BLaER1 treated with 17β-estradiol and CSF1 and Interleukin-3, amounts not matched to agents 10 nM and 100 nM (cell line): ENCODE measurements around the gene TTF1.
A peak's percentile ranks its signal among the peaks of the same experiment; 100 is the strongest.

Experiments
- H3K27ac ChIP-seq, 11 experiments: shearing (Covaris generic); formaldehyde crosslinking; 2 replicates each; pipeline ENCODE4 v1.8.1; 2022
- H3K27me3 ChIP-seq, 11 experiments: shearing (Covaris generic); formaldehyde crosslinking; 2 replicates each; pipeline ENCODE4 v1.8.1; 2022
- H3K36me3 ChIP-seq, 11 experiments: shearing (Covaris generic); formaldehyde crosslinking; 2 replicates each; pipeline ENCODE4 v1.8.1; 2022
- H3K4me1 ChIP-seq, 10 experiments: shearing (Covaris generic); formaldehyde crosslinking; 2 replicates each; pipeline ENCODE4 v1.8.1; 2022
- H3K4me2 ChIP-seq, 11 experiments: shearing (Covaris generic); formaldehyde crosslinking; 2 replicates each; pipeline ENCODE4 v1.8.1; 2022
- H3K4me3 ChIP-seq, 10 experiments: shearing (Covaris generic); formaldehyde crosslinking; 2 replicates each; pipeline ENCODE4 v1.8.1; 2022
- H3K9ac ChIP-seq, 11 experiments: shearing (Covaris generic); formaldehyde crosslinking; 2 replicates each; pipeline ENCODE4 v1.8.1; 2022
- H3K9me3 ChIP-seq, 11 experiments: shearing (Covaris generic); formaldehyde crosslinking; replicated peaks in 1 of 11; 2 replicates each; pipeline ENCODE4 v1.8.1; 2022
- H4K20me1 ChIP-seq, 11 experiments: shearing (Covaris generic); formaldehyde crosslinking; 2 replicates each; pipeline ENCODE4 v1.8.1; 2022
- Cebpa-rat ChIP-seq, 11 experiments: shearing (Covaris generic); IDR thresholded peaks; 2 replicates each; pipeline ENCODE4 v1.8.1; 2022

The TTF1 gene

DNA sequence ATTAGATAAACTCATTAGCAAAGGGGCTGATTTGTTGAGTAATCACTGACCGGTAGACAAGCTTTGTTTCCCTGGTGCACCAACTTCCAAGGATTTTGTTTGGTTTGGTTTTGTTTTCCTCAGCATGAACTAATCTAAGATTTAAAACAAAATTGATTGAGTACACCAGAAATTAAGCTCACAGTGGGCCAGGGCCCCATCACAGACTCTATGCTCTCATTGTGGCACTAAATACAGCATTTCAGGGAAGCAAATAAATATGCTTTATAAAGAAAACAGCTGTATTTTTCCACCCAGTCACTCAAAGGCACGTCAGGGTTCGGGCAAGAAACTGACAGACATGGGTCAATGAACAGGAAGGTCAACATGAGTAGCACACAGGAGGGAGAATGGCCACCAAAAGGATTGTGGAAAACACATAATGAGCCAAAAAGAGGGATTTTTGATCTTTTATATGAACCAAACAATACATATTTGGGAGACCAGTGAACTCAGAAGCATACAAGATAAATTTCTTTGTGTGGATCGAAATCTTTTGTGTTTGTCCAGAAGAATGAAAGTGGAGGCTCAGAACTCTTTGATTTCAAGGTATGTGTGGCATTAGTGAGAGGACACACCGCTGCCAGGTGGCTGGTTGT lies 12.2 kb upstream of the TTF1 start:
- no peak for TF ChIP-seq Cebpa-rat (IDR thresholded peaks at IDR 0.05)
- Histone ChIP-seq H3K9me3 (no peaks in the 10 kb centered on the region), H3K27me3 (peaks cover 0 to 11% (median 5%) of the 10 kb centered on the region in 11 experiments; a peak in 5 of 22 replicates), H3K4me1 (peaks cover 0 to 15% (median 3%) of the 10 kb centered on the region in 10 experiments; a peak in 8 of 20 replicates), H3K36me3 (no peaks in the 10 kb centered on the region), H3K4me3 (no peak overlapping the region), H3K9ac (no peak overlapping the region), H3K4me2 (peak overlapping the region in 6 of 11 experiments; percentile 3 to 48 (median 34); a peak in 7 of 22 replicates), H3K27ac (no peak overlapping the region), H4K20me1 (no peaks in the 10 kb centered on the region)

DNA sequence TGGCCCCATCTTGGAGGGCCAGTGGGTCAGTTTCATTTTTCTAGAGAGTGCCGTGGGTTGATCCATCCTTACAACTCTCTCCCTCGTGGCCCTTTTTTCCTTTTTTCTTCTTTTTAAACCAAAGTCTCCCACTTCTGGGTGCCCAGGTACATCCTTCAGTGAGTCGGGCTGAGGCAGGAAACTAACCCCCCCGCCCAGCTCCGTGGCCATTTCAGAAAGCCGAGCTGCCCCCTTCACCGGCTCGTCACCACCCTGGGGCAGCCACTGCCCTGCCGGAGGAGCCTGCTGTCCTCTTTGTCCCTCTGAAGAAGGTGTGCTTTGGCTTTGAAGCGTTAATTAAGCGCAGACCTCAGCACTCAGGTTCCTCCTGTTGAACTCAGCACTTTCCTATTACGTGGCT lies 8.5 kb upstream of the TTF1 start:
- no peak for TF ChIP-seq Cebpa-rat (IDR thresholded peaks at IDR 0.05)
- Histone ChIP-seq H3K36me3 (no peaks in the 10 kb centered on the region), H3K4me2 (no peak overlapping the region), H3K4me3 (no peak overlapping the region), H3K27me3 (peaks cover 8 to 26% (median 18%) of the 10 kb centered on the region in 11 experiments), H3K4me1 (peaks cover 14 to 35% (median 20%) of the 10 kb centered on the region in 10 experiments), H4K20me1 (peaks cover 0 to 13% (median 7%) of the 10 kb centered on the region in 11 experiments; a peak in 11 of 22 replicates), H3K9ac (no peak overlapping the region), H3K9me3 (no peaks in the 10 kb centered on the region), H3K27ac (no peak overlapping the region)

DNA sequence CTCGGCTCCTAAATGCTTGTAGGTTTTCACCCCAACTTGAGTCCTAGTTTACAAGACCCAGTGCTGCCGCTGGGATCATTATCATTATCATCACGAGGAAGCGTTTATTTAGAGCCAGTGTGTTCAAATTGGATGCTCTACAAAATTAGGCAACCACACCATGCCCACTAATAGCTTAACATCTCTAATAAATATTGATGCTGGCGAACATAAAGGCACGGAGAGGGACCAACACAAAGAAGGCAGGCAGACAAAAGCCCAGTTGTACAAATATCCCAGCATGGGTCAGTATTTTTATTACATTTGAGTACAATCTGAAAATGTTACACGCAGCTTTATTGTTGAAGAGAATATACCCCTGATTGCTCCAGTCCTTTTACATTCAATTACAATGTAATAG lies 8.1 kb upstream of the TTF1 start:
- peaks cover 13 to 30% (median 23%) of the 10 kb centered on the region in 11 experiments for H3K27me3 ChIP-seq
- TF ChIP-seq Cebpa-rat (IDR thresholded peaks at IDR 0.05), result no peak

DNA sequence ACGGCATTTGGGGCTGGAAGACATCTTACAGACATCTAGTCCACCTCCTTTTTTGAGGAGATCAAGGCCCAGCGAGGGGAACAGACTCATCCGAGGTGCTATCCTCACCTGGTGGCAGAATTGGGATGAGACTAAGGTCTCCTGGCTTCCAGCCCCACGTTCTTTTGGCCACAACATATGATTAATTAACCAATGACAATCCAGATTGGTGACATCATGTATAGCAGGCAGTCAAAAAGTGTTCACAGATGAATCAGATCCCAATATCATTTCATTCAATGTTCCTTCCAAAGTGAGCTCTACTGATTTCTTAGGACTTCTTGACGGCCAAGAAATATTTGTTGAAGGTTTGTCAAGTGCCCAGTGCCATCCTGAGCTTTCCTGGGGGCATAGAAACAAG lies 7.3 kb upstream of the TTF1 start:
- TF ChIP-seq Cebpa-rat (IDR thresholded peaks at IDR 0.05), result no peak
- H4K20me1 ChIP-seq, result peaks cover 0 to 14% (median 8%) of the 10 kb centered on the region in 11 experiments; a peak in 11 of 22 replicates
- no peak overlapping the region for H3K27ac ChIP-seq
- no peak overlapping the region for H3K9ac ChIP-seq
- no peak overlapping the region for H3K4me3 ChIP-seq
- H3K36me3 ChIP-seq, result no peaks in the 10 kb centered on the region
- no peaks in the 10 kb centered on the region for H3K9me3 ChIP-seq
- peaks cover 16 to 41% (median 28%) of the 10 kb centered on the region in 10 experiments for H3K4me1 ChIP-seq
- H3K27me3 ChIP-seq, result peaks cover 21 to 38% (median 31%) of the 10 kb centered on the region in 11 experiments
- H3K4me2 ChIP-seq, result no peak overlapping the region

More for the DNA sequence above, 8.1 kb upstream of the TTF1 start:
- Histone ChIP-seq H3K36me3 (no peaks in the 10 kb centered on the region), H3K4me3 (no peak overlapping the region), H3K4me2 (no peak overlapping the region), H4K20me1 (peaks cover 0 to 14% (median 8%) of the 10 kb centered on the region in 11 experiments; a peak in 11 of 22 replicates), H3K9me3 (no peaks in the 10 kb centered on the region), H3K9ac (no peak overlapping the region), H3K27ac (no peak overlapping the region), H3K4me1 (peaks cover 16 to 38% (median 25%) of the 10 kb centered on the region in 10 experiments)

DNA sequence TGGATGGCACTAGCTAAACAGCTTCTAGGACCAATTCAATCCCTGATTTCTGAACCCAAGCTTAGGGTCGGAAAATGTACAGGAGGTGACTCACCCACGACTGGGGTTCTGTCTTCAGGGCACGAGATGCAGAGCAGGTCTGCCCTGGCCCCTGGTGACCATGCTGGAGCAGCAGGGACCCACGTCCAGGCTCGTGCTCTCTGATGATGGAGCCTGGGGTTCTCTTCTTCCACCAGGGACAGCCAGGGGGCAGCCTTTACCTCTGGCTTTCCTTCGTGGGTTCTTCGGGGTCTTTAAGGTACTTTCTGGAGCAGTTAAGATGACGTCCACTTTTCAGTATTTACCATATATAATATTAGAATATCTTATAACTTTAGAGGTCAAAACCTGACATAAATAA lies 5.4 kb upstream of the TTF1 start:
- Histone ChIP-seq H3K27ac (no peak overlapping the region), H3K9me3 (no peaks in the 10 kb centered on the region), H3K9ac (no peak overlapping the region), H3K4me1 (peaks cover 19 to 40% (median 31%) of the 10 kb centered on the region in 10 experiments), H4K20me1 (peaks cover 0 to 22% (median 8%) of the 10 kb centered on the region in 11 experiments; a peak in 12 of 22 replicates), H3K4me3 (no peak overlapping the region), H3K27me3 (peaks cover 21 to 38% (median 31%) of the 10 kb centered on the region in 11 experiments), H3K36me3 (no peaks in the 10 kb centered on the region), H3K4me2 (peak overlapping the region in 4 of 11 experiments; percentile 9 to 97 (median 50); a peak in 6 of 22 replicates)
- no peak for TF ChIP-seq Cebpa-rat (IDR thresholded peaks at IDR 0.05)

DNA sequence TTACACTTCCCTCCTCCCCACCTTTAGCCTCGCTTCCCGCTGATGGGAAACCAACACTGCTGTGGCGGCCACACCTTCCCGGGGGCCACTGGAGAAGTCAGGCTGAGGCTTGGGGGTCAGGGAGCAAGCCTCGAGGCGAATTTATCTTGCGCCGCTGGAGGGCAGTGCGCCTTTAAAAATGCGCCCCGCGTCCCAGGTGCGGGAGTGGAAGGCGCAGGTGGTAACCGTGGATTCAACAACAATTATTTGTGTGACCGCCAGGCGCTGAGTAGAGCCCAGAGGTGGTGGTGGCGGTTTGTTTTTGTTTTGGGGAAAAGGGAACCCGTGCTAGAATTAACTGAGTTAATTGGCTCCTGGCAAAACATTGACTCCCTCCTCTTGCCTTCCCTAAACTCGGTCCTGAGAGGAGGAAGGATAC lies 4.5 kb upstream of the TTF1 start:
- Histone ChIP-seq H3K4me2 (peak overlapping the region; percentile 88 to 99 (median 96)), H3K27ac (no peak overlapping the region), H3K27me3 (peaks cover 21 to 38% (median 31%) of the 10 kb centered on the region in 11 experiments), H3K4me1 (peaks cover 23 to 44% (median 35%) of the 10 kb centered on the region in 10 experiments), H3K9ac (peak overlapping the region in 3 of 11 experiments; percentile 75 to 85 (median 82); a peak in 6 of 22 replicates), H3K36me3 (no peaks in the 10 kb centered on the region), H4K20me1 (peaks cover 0 to 23% (median 9%) of the 10 kb centered on the region in 11 experiments; a peak in 12 of 22 replicates), H3K4me3 (peak overlapping the region in 8 of 10 experiments; percentile 37 to 70 (median 62); a peak in 13 of 20 replicates), H3K9me3 (no peaks in the 10 kb centered on the region)
- TF ChIP-seq Cebpa-rat (IDR thresholded peaks at IDR 0.05), result no peak

DNA sequence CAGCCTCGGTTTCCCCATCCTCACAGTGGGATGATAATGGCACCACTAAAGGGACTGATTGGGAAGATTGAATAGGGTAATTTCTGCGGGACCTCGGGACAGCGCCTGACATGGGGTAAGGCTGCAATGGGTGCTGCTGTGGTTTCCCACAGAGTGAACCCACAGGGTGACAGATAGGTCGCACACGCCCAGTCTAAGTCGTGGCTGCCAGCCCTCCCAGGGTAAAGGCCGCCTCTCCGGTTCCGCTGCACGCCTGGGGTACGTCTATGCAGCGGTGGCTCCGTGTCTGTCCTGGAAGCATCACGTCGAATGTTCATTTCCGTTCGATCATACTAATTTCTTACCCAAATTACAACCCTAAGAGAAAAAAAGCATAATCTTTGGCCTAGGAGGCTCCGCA lies 4.0 kb upstream of the TTF1 start:
- no peak for TF ChIP-seq Cebpa-rat (IDR thresholded peaks at IDR 0.05)
- Histone ChIP-seq H3K36me3 (no peaks in the 10 kb centered on the region), H4K20me1 (peaks cover 0 to 23% (median 10%) of the 10 kb centered on the region in 11 experiments; a peak in 12 of 22 replicates), H3K4me3 (peak overlapping the region; percentile 37 to 70 (median 60)), H3K9me3 (no peaks in the 10 kb centered on the region), H3K27me3 (peaks cover 21 to 38% (median 31%) of the 10 kb centered on the region in 11 experiments), H3K9ac (peak overlapping the region in 10 of 11 experiments; percentile 71 to 86 (median 80); a peak in 14 of 22 replicates), H3K4me2 (peak overlapping the region; percentile 88 to 99 (median 96)), H3K4me1 (peaks cover 25 to 44% (median 36%) of the 10 kb centered on the region in 10 experiments), H3K27ac (no peak overlapping the region; a peak in 1 of 22 replicates)

DNA sequence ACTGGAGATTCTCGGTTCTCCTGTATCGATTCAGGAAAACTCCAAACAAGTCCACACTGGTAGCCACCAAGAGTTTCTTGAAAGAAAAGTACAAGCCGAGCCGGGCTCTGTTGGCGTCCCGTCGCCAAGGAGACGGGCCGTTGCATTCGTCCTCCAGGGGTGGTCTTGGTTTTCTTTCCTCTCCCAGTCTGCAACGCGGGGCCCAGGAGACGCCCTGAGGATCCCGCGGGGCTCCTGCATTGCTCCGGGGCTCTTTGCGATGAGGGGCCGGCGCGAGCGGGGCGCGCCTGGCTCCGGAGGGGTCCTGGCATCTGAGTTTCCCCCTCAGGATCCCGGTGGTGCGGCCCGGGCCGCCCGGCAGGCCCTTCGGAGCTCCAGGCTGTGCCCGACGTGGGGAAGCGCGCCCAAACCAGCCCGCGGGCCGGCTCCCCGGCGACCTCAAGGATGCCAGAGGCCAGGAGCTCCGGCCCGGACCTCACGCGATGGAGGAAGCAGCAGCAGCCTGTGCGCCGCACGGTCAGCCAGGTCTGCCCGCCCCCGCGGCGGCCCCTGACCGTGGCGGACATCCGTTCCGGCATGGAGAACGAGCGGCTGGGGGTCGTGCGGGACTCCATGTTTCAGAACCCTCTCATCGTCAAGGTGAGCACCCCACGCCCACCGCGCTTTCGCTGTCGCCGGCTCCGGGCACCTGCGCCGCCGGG lies 3.3 kb upstream of the TTF1 start, which contains the start of gene CFAP77:
TSS of gene CFAP77 (plus strand) at position 384 of the 701 bp plus-strand sequence. CDS start at position 445, 61 bp downstream.
- Histone ChIP-seq H3K4me3 (peak within 1 kb of the TSS; percentile 37 to 70 (median 60)), H3K27ac (peak within 1 kb of the TSS in 10 of 11 experiments; percentile 60 to 82 (median 76); a peak in 21 of 22 replicates), H3K9ac (peak within 1 kb of the TSS; percentile 68 to 86 (median 80); a peak in 21 of 22 replicates), H3K4me2 (peak within 1 kb of the TSS; percentile 88 to 99 (median 96)), H3K36me3 (no peaks in the 10 kb centered on the region), H3K4me1 (peaks cover 31 to 45% (median 41%) of the 10 kb centered on the region in 10 experiments), H3K9me3 (no peaks in the 10 kb centered on the region), H3K27me3 (peaks cover 21 to 33% (median 26%) of the 10 kb centered on the region in 11 experiments), H4K20me1 (peaks cover 0 to 23% (median 10%) of the 10 kb centered on the region in 11 experiments; a peak in 13 of 22 replicates)
- no peak for TF ChIP-seq Cebpa-rat (IDR thresholded peaks at IDR 0.05)
